ENCODE measurements around the gene PDE4D. TPM values are rescaled to one million over a fixed set of nuclear protein-coding genes. Genes with fewer than 3 reads are reported as not detected.

PDE4D gene
- polyA plus RNA-seq, 4 donors = 17.5 to 31.9 (median 22.8) TPM

DNA sequence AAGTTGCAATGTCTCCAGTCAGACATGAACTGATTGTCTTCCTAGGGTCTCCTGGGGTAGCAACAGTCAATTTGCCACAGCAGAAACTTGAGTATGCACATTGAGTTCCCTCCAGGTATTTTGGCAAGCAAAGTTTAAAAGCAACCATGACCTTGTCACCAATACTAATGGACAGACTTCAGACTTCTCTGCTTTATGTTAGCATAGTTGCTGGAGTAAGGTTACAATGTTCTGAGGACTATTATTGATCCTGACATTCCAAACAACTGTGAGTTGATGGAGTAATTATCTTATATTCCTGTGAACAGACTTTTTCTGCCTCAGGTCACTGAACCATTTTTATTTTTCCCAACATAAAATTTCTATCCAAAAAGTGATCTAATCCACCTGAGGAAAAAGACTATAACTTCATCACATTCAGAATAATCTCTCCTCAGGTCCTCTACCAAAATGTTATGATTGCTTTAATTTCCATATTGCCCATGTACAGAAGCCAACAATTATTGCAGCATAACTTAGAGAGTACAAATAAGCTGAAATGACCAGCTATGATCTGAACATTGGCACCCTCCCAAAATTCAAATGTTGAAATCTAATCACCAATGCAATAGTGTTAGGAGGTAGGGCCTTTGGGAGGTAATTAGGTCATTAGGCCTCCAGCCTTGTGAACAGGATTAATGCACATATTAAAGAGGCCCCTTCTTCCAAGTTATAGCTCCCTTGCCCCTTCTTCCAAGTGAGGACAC lies 228.3 kb downstream of the PDE4D start:
- DNase-seq (ENCODE audit: low read depth in 4 of 4, low spot score in 3 of 4) = no peak

DNA sequence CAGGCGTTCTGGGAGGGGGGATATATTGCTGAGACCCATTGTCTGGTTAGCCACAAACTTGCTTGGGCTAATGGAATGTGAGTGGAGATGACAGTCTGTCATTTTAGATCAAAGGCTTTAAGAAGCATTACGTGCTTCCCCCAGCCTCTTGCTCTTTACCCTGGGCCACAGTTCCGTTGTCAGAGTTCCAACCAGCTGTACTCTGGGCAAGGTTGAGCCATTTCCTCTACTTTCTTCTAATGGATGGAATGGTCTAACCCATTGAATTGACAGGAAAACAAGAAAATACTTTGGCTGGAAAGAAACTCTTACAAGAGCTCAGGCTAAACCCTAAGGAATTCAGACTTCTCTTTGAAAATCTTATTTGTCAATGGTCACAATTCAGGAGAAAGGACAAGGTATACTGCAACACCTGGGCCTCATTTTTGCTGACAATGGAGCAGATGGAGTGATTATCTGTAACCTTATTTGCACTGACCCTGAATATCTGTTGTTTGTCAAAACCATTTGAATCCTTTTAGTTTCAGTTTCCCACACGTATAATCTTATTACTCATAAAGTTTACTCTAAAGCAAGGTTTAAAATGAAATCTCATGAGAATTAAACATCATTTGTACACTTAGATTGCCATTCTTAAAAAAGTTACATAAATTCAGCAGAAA lies 231.4 kb downstream of the PDE4D start:
- no peak for DNase-seq (ENCODE audit: low read depth in 4 of 4, low spot score in 3 of 4)

DNA sequence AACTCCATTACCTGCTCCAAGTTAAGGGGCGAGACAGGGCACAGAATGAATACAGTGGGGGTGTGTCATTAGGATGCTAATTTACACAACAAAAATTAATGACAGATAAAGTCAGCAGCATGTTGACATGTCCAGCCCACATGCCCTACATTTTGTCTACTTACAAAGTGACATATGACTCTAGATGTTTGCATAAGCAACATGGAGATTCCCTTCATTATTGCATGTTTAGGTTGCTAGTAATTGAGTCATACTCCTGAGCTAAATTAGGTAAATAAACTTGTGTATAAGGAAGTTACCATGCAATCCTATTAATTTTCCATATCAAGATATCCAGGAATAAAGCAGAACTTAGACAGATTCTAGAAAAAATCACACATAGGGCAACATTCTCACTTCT lies 232.2 kb downstream of the PDE4D start:
- DNase-seq (ENCODE audit: low read depth in 4 of 4, low spot score in 3 of 4) = no peak

DNA sequence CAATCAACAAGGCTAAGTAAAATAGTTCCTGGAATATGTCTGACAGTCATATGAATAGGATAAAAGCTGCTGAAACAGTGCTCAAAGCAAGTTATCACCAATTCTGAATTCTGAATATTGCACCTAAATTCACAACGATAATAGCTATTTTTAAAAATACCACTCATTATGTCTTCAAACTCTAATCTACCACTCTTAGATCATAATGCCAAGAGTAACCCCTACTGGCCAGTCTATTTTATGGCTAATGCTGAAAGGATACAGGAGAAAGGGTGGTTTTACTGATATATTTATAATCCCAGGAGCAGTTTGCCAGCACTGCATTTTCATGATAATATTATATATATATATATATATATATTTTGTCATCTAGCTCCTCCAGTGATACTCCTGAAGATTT lies 232.8 kb downstream of the PDE4D start:
- DNase-seq (ENCODE audit: low read depth in 4 of 4, low spot score in 3 of 4) = no peak

DNA sequence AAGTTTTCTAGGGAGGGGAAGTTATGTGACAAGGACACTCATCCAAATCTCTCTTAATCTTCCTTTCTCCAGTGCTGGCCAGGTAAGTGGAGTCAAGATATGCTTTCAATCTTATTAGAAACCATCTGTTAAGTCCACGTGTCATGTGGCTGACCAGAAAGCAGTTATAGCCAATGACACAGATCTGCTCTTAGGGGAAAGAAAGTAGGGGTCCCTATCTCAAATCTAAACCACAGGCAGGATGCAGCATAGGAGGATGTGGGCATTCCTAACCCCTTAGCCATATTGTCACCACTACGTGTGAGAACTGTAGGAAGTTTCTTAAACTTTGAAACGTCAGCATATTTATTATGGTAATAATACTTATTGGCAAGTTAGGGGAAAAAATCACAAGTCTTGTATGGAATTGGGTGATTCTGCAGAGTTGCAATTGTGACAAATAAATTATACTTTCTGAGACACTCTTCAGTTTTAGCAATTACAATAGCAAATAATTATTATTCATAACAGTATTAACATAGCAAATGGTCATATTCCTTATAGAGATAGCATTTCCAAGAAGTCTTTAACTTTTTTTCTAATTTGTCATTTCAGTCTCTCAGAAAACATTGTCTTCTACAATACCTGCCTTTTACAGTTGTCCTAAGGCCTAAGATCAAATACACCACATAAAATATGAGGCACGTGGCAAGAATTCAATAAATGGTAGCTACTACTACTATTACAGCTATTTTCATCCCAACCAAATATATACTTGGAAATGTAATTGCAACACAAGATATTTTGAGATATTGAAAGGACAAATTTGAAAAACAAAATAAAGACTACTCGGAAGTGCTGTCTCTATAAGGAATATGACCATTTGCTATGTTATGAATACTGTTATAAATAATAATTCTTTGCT lies 236.9 kb downstream of the PDE4D start:
- DNase-seq (ENCODE audit: low read depth in 4 of 4, low spot score in 3 of 4) = no peak

DNA sequence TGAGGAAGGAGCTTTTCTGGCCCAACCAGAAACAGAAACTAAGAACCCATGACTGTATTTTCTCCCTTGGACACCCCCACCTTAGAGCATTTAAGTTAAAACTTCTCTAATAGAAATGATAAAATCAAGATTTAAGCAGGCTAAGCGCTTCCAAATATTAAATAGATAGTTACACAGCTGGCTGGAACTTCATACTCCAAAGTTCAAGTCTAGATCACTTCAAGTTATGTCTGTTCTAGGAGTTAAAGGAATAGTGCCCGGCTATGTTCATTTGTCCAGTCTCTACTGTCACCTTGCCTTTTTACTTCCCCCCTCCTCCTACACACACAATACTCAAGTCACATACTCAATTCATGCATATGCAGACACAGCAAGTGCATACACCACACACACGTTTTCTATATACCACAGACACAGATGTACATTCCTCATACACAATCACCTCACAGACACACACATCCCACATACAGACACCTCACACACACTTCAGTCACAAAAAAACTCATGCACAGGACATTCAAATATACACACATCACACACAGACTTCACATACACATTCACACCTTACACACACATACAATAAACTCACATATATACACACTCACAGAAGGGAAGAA lies 237.7 kb downstream of the PDE4D start:
- DNase-seq (ENCODE audit: low read depth in 4 of 4, low spot score in 3 of 4) = no peak

DNA sequence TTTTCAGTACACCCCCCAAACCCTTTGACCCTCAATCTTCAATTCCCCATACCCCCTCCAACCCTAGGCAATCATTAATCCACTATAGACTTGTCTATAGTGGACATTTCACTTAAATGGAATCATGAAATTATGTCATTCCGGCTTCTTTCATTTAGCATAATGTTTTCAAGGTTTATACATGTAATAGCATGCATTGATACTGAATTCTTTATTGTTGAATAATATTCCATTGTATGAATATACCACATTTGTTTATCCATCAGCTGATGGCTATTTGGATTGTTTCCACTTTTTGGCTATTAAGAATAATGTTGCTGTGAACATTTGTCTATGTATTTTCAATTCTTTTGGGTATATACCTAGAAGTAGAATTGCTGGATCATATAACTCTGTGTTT lies 238.8 kb downstream of the PDE4D start:
- DNase-seq (ENCODE audit: low read depth in 4 of 4, low spot score in 3 of 4) = no peak

DNA sequence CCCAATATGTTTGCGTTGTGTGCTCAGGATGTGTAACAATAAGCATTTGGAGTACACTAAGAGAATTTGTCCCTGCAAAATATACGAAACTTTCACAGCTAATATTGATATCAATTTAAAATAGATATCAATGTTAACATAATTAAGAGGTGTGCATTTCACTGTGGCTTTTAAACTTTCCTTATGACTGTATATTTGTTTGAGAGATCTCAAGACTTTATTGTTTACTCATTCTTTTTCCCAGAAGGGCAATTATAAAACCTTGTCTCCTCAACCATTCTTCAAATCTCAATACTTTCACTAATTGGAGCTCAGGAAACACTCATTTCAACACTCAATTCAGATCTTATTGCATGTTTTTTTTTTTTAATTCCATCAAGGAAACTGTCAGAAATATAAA lies 241.1 kb downstream of the PDE4D start:
- DNase-seq (ENCODE audit: low read depth in 4 of 4, low spot score in 3 of 4) = no peak

DNA sequence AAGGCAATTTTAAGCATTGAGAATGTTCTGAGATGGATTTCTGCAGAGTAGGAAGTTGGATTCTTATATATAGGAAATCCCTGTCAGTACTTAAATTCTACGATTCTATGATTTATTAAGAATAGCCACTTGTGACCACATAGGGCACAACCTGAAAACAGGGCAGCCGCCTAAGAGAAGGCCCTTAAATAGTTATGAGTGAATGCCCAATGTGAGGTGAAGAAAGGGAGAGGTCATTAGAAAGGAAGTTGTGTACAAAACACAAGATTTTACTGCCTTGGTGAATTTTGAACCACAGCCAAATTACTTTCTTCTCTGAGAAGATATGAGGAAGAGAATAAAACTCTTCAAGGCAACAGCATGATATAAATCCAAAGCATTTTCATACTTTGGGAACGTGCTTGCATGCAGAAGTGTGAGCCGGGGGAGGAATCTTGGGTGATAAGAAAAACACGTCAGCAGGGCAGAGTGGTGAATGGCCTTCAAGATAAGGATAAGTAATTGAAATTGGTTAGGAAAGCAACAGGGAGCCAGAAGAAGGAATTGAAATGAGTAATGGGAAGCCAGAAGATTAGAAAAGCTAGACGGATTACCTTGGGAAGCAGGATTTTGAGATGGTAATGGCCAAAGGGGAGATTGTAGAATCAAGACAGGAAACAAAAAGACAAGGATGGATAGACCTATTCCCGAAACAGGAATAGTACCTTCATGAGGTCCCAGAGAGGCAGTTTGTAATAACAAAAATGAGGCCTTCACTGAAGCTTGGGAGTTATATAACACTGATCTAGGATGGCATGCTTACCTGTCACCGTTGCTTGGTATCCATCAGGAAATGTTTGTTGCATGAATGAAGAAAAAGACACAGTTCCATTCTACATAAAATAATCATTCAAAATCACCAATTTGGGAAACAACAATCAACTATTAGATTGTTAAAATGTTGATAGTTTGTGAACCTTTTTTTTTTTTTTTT lies 244.3 kb downstream of the PDE4D start:
- DNase-seq (ENCODE audit: low read depth in 4 of 4, low spot score in 3 of 4) = no peak

DNA sequence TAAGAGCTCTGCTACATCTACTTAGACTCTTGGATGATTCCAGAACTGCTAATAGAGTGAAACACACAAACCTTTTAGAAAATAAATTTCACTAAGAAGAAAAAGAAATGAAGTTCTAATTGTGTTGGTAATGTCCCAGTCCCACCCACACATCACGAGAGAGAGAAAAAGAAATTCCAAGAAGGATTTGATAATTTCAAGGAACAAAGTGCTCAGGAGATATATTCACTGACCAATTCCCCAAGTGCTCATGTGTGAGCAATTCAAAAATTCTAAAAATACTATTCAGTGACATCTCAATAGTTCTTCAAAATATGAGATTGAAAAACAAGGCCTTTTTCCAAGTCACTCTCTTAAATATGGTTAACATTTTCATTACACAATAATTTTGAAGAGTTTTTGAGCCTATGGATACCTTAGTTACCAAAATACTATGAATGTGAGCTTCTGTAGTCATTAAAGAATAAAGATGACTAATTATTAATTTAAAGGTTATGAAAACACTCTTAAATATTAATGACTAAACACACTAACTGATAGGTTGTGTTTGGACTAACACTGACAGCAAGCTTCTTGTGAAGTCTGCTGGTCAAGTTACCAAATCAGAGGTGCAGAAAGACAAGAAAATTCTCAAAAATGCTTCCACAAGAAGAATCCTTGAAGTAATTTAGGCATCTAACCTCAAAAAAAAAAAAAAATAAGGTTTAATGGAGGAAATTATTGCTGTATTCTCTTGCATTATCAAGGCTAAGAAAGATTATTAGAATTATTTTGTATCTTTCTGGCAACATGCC lies 245.3 kb downstream of the PDE4D start:
- no peak for DNase-seq (ENCODE audit: low read depth in 4 of 4, low spot score in 3 of 4)

DNA sequence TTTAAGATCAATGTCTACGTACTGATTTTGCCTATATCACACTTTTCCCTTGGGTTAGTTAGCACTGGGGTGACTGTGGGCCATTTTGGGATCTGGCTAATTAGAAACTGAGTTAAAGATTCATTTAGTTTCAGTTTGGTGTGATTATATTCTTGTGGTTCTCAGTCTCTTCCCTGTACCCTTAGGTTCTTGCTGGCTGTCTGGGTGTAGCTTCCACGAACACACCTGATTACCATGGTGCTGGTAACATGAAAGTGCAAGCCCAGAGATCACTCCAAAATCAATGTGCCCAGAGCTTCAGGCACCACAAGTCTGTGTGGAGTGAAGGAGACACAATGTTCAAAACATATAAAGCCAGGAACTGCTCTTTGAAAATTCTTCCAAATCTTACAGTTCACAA lies 248.1 kb downstream of the PDE4D start:
- no peak for DNase-seq (ENCODE audit: low read depth in 4 of 4, low spot score in 3 of 4)

DNA sequence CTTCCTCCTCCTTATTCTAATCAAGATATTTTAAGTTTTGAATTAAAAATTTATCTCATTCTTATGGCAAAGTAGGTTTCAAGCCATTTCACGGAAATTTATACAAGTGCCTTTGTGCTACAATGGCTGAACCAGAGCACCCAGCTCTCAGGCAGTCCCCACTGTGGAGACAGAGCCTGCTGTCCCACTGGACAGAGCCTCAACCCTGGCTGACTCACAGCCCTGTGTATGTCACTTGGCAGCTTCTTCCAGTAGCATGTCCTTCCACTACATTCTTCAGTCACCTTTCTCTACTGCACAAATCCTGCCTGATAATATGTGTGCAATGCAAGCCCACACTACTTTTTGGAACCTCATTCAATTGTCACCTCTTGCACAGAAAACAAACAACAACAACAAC lies 253.1 kb downstream of the PDE4D start:
- no peak for DNase-seq (ENCODE audit: low read depth in 4 of 4, low spot score in 3 of 4)

DNA sequence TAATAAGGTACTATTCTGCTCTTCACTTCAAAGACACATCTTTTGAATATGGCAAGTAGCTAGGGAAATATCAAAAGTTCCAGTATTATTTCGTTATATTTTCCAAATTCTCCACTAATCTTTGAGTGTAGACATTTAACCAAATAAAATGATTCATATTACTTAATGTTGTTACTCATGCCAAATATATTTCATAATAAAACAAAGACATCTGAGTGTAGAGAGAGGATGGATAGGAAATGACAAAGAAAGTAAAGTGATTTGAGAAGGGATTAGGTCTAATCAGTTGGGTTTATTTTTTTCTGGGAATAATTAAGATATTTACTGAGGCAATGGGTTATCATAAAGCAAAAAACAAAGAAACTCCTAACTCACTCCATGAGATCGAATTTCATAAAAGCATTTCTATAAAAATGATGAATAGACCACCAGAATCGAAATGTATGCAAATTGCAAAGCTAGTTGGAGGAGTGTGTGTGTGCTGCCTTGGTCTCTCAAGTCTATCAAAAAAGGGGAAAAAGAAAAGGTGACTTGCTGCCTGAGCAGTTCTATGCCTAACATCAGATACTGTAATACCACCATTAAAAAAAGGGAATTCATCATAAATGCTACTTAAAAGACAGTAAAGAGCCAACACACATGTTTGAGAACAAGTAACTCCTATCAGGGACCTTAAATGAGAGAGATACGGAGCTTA lies 255.5 kb downstream of the PDE4D start:
- no peak for DNase-seq (ENCODE audit: low read depth in 4 of 4, low spot score in 3 of 4)

DNA sequence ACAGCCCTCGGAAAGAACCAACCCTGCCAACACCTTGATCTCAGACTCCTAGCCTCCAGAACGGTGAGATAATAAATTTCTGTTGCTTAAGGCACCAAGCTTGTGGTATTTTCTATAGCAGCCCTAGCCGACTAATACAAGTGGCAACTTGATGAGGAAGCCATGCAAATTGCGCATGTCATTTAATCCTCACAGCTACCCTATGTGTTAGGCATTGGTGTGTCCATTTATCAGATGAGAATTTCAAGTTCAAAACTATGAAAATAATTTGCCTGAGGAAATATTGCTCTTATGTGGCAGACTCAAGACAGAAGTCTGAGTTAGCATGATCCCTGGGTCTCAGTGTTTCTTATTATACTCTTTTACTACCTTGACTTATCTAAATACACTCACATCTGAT lies 264.0 kb downstream of the PDE4D start:
- DNase-seq (ENCODE audit: low read depth in 4 of 4, low spot score in 3 of 4) = no peak

DNA sequence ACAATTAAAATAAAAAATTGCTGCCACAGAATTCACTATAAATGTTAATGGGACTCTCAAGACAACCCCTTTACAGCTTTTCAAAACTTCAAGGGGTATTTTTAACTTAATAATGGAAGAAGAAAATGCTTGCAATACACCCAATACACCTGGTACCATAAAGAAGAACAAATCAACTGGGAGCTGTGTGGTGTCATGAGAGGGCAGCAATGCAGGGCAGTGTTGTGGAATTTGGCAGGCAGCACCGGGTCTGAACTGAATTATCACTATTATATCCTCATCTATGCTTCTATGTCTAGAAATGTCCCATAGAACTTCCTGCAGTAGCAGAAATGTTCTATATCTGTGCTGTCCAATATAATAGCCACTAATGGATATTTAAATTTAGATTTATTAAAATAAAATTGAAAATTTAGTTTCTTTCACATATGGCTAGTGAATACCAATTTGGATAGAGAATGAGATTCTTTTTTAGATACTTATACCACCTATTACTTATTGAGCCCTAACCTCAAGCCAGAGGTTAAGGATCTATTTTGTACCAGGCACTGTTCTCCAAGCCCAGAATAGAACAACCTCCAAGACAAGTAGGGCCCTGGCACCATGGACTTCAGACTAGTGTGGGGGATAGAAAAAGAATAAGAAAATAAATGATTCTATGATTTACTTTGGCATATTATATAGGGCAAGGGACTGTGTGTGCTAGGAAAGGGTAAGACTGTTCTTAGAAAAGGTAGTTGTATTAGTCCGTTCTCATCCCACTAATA lies 265.3 kb downstream of the PDE4D start:
- DNase-seq (ENCODE audit: low read depth in 4 of 4, low spot score in 3 of 4) = no peak

DNA sequence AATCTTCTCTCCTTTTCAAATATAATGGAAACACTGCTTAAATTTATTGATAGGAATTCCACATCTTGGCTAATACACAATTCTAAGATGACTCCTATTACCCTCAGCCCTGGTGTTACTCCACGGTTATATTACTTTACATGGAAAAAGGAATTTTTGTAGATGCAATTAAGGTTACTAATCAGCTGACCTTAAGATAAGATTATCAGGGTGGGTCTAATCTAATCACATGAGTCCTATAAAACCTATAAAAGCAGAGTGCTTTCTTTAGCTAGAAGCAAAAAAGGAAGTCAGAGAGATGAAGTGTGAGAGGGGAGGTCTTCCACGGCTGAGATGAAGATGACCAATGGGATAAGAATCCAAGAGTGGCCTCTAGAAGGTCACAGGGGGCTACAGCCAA lies 268.6 kb downstream of the PDE4D start:
- DNase-seq (ENCODE audit: low read depth in 4 of 4, low spot score in 3 of 4) = no peak

DNA sequence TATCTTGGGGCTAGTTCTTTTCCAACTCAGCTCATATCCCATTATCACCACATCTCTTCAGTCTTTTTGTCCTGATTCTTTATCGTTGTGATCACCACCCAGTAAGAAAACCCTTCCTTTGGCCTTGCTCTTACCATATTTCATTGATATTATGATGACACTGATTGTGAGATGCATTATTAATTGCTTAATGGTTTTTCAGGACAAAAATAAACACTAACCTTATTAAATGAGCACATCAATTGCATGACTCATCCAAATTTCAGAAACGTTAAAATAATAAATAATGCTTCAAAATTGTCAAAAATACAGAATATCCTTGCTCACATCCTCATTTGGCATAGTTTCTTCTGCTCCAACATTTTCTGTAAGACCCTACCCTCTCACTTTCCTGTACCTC lies 270.7 kb downstream of the PDE4D start:
- no peak for DNase-seq (ENCODE audit: low read depth in 4 of 4, low spot score in 3 of 4)

DNA sequence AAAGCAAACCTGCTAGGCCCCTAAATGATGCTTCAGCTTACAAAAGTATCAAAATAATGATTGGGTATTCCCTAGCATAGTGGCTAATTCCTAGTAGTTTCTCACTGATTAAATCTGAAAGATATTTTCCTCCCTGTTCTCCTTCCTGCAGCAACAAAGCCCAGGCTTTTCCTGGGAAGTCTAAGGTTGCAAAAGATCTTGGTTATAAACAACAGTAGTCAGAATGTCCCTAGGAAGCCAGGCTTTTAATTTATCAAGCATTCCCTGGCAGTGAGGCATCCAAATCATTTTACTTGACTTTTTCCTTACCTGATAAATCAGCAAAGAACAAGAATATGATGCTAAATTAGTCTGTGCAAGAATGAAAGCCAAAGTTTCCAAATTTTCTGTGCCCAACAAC lies 272.0 kb downstream of the PDE4D start:
- no peak for DNase-seq (ENCODE audit: low read depth in 4 of 4, low spot score in 3 of 4)

All from left renal pelvis (tissue), 4 donors.